Neural cell (in vitro differentiated cells): ENCODE data around the gene ADAMTS15. TPM values are rescaled to one million over a fixed set of nuclear protein-coding genes. Genes with fewer than 3 reads are reported as not detected.

Source experiments
- H2AFZ ChIP-seq: fragments of 200-600, 300-800 bp; sonication (generic), shearing (Covaris generic); 2 replicates; pipeline ENCODE4 v1.6.0; 2014; ENCODE audit warnings: low read depth, mild to moderate bottlenecking, antibody characterized with exemption, low read length, moderate library complexity
- H3F3A ChIP-seq: fragments of 200-600 bp; shearing (Covaris generic); 2 replicates; pipeline ENCODE4 v1.6.1; 2016; ENCODE audit warnings: mild to moderate bottlenecking, moderate library complexity, mixed read lengths, antibody characterized with exemption, low read length; ENCODE audit not compliant: insufficient read depth, poor library complexity, severe bottlenecking
- H3K27ac ChIP-seq: fragments of 200-600, 300-800 bp; sonication (generic), shearing (Covaris generic); 2 replicates; pipeline ENCODE4 v1.5.1; 2014; ENCODE audit warnings: mild to moderate bottlenecking, low read length, moderate library complexity
- H3K27me3 ChIP-seq: fragments of 300-800, 200-600 bp; sonication (generic), shearing (Covaris generic); 2 replicates; pipeline ENCODE4 v1.6.0; 2014; ENCODE audit warnings: mild to moderate bottlenecking, low read depth, low read length, moderate library complexity; ENCODE audit not compliant: insufficient read depth
- H3K36me3 ChIP-seq: fragments of 300-800, 200-600 bp; sonication (generic), shearing (Covaris generic); 2 replicates; pipeline ENCODE4 v1.5.1; 2014; ENCODE audit warnings: mild to moderate bottlenecking, antibody characterized with exemption, low read length, moderate library complexity; ENCODE audit not compliant: insufficient read depth
- H3K4me2 ChIP-seq: fragments of 300-800, 200-600 bp; sonication (generic), shearing (Covaris generic); 2 replicates; pipeline ENCODE4 v1.6.0; 2014; ENCODE audit warnings: mild to moderate bottlenecking, low read length
- H3K4me3 ChIP-seq: fragments of 300-800, 200-600 bp; sonication (generic), shearing (Covaris generic); 2 replicates; pipeline ENCODE4 v1.5.1; 2014; ENCODE audit warnings: mild to moderate bottlenecking, low read length, moderate library complexity
- H3K79me2 ChIP-seq: fragments of 200-600 bp; shearing (Covaris generic); replicated peaks from 2 replicates; pipeline ENCODE4 v1.6.0; 2014; ENCODE audit warnings: mild to moderate bottlenecking, low read length, moderate library complexity; ENCODE audit not compliant: insufficient read depth
- H3K9ac ChIP-seq: fragments of 300-800, 200-600 bp; sonication (generic), shearing (Covaris generic); 2 replicates; pipeline ENCODE4 v1.6.1; 2016; ENCODE audit warnings: mild to moderate bottlenecking, low read length, mixed read lengths
- H3K9me2 ChIP-seq: fragments of 200-600 bp; shearing (Covaris generic); 2 replicates; pipeline ENCODE4 v1.6.1; 2016; ENCODE audit warnings: mild to moderate bottlenecking, low read length, mixed read lengths; ENCODE audit not compliant: insufficient read depth
- H3K9me3 ChIP-seq: fragments of 200-600, 300-800 bp; sonication (generic), shearing (Covaris generic); 2 replicates; pipeline ENCODE4 v1.6.1; 2016; ENCODE audit warnings: mild to moderate bottlenecking, mixed run types, low read length, moderate library complexity, mixed read lengths
- H4K20me1 ChIP-seq: fragments of 200-600 bp; shearing (Covaris generic); 2 replicates; pipeline ENCODE4 v1.6.1; 2016; ENCODE audit warnings: mild to moderate bottlenecking, mixed run types; ENCODE audit not compliant: insufficient read depth
- CTCF ChIP-seq: fragments of 450-650 bp; IDR thresholded peaks from 2 replicates; pipeline ENCODE4 v1.5.1; 2014; ENCODE audit warnings: antibody characterized with exemption, mild to moderate bottlenecking, moderate library complexity; ENCODE audit not compliant: poor library complexity, severe bottlenecking
- EP300 ChIP-seq: fragments of 450-650 bp; conservative IDR thresholded peaks from 2 replicates; pipeline ENCODE4 v1.6.1; 2014; ENCODE audit warnings: antibody characterized with exemption, mild to moderate bottlenecking, moderate library complexity; ENCODE audit not compliant: poor library complexity, severe bottlenecking
- EZH2 ChIP-seq: fragments of 200-600, 300-800 bp; shearing (Covaris generic), sonication (generic); IDR thresholded peaks from 2 replicates; pipeline ENCODE4 v1.6.1; 2014; ENCODE audit warnings: antibody characterized with exemption, low read length, borderline replicate concordance, mild to moderate bottlenecking; ENCODE audit not compliant: insufficient read depth, poor library complexity, severe bottlenecking
- MXI1 ChIP-seq: fragments of 450-650 bp; conservative IDR thresholded peaks from 2 replicates; pipeline ENCODE4 v1.6.1; 2014; ENCODE audit warnings: antibody characterized with exemption, mild to moderate bottlenecking; ENCODE audit not compliant: poor library complexity, severe bottlenecking
- POLR2AphosphoS5 ChIP-seq: IDR thresholded peaks from 2 replicates; pipeline ENCODE4 v1.6.1; 2012
- RAD21 ChIP-seq: fragments of 450-650 bp; conservative IDR thresholded peaks from 2 replicates; pipeline ENCODE4 v1.6.1; 2014; ENCODE audit warnings: antibody characterized with exemption, mild to moderate bottlenecking, moderate library complexity
- REST ChIP-seq: IDR thresholded peaks from 2 replicates; pipeline ENCODE4 v1.6.1; 2012; ENCODE audit warnings: borderline replicate concordance
- SMC3 ChIP-seq: fragments of 450-650 bp; conservative IDR thresholded peaks from 2 replicates; pipeline ENCODE4 v1.6.1; 2014; ENCODE audit warnings: antibody characterized with exemption, mild to moderate bottlenecking, moderate library complexity; ENCODE audit not compliant: poor library complexity
- TAF1 ChIP-seq: IDR thresholded peaks from 2 replicates; pipeline ENCODE4 v1.6.1; 2012; ENCODE audit warnings: low read depth
- polyA plus RNA-seq: library from polyadenylated mRNA; depleted of rRNA; stranded (reverse); fragments of >200 nt; gene quantifications from 2 replicates; pipeline ENCODE4 v1.2.3, GENCODE V29; 2014

The ADAMTS15 gene
- polyA plus RNA-seq, 1 donor from 2014 or later: 1.1 TPM

- no peaks in the 10 kb centered on the region for H3K79me2 ChIP-seq
- H4K20me1 ChIP-seq: no peaks in the 10 kb centered on the region
- no peak overlapping the region for H3K4me2 ChIP-seq
Observed at GRCh38 chr11:130473795-130474377, 25.4 kb downstream of the ADAMTS15 start.

More at GRCh38 chr11:130473795-130474377, 25.4 kb downstream of the ADAMTS15 start:
- H3K4me3 ChIP-seq: no peak overlapping the region
- no peaks in the 10 kb centered on the region for H3F3A ChIP-seq
- H3K36me3 ChIP-seq: no peaks in the 10 kb centered on the region
- no peak overlapping the region for H3K27ac ChIP-seq
- H3K9me2 ChIP-seq: no peaks in the 10 kb centered on the region
- H3K9me3 ChIP-seq: no peaks in the 10 kb centered on the region
- TF ChIP-seq EZH2: no peak
- no peak for TF ChIP-seq REST
- TF ChIP-seq RAD21: no peak
- no peak for TF ChIP-seq EP300
- TF ChIP-seq POLR2AphosphoS5: no peak
- TF ChIP-seq MXI1: no peak
- no peak for TF ChIP-seq CTCF
- no peak for TF ChIP-seq SMC3
- TF ChIP-seq TAF1: no peak
- no peaks in the 10 kb centered on the region for H3K27me3 ChIP-seq
- no peak overlapping the region for H3K9ac ChIP-seq
- no peak overlapping the region for H2AFZ ChIP-seq
